Thoracic aorta (tissue), 2 donors: ENCODE data around the gene MLH3. TPM values are rescaled to one million over a fixed set of nuclear protein-coding genes. Genes with fewer than 3 reads are reported as not detected.

Experiments used
- ATAC-seq: fragments of 150-250 bp; one replicate; pipeline ENCODE4 v1.8.0; 2017; ENCODE audit warnings: low read depth; ENCODE audit not compliant: insufficient number of reproducible peaks, low FRiP score
- DNase-seq: peaks from one replicate; pipeline ENCODE4 v3.0.0-alpha.2; 2020; ENCODE audit warnings: low spot score
- H3K27ac ChIP-seq, 2 donors: fragments of 200-600 bp; sonication (generic); 1 replicate in 1 of 2; 2 replicates in 1 of 2; pipeline ENCODE4 v1.5.1; 2016; ENCODE audit warnings: mild to moderate bottlenecking in 2 of 2, moderate library complexity in 2 of 2
- H3K27me3 ChIP-seq: fragments of 200-600 bp; sonication (generic); replicated peaks from 2 replicates; pipeline ENCODE4 v1.6.0; 2016; ENCODE audit warnings: mild to moderate bottlenecking; ENCODE audit not compliant: insufficient read depth
- H3K36me3 ChIP-seq: fragments of 200-600 bp; sonication (generic); one replicate; pipeline ENCODE4 v1.5.1; 2016
- H3K4me1 ChIP-seq, 2 donors: fragments of 200-600 bp; sonication (generic); 1 replicate in 1 of 2; 2 replicates in 1 of 2; pipeline versions ENCODE4 v1.5.1 to v1.6.0; 2016; ENCODE audit warnings: low read depth in 2 of 2, mild to moderate bottlenecking in 1 of 2; ENCODE audit not compliant: control insufficient read depth in 1 of 2
- H3K4me3 ChIP-seq: fragments of 200-600 bp; sonication (generic); 2 replicates; pipeline ENCODE4 v1.5.1; 2016; ENCODE audit warnings: mild to moderate bottlenecking
- H3K9me3 ChIP-seq: fragments of 200-600 bp; sonication (generic); 2 replicates; pipeline ENCODE4 v1.5.1; 2016
- total RNA-seq, 2 donors: library from RNA; depleted of rRNA; stranded (reverse); fragments of >200 nt; gene quantifications; one replicate each; pipeline versions ENCODE4 v1.1.0 to v1.2.3, GENCODE V29; 2016
- TF ChIP-seq, protein P1 (sequence below): fragments of 200-600 bp; sonication (generic); IDR thresholded peaks from one replicate; pipeline ENCODE4 v1.5.1; 2019; ENCODE audit warnings: antibody characterized with exemption

Gene MLH3
- total RNA-seq, 2 donors from 2014 or later = 17.9 to 30.2 TPM

DNA sequence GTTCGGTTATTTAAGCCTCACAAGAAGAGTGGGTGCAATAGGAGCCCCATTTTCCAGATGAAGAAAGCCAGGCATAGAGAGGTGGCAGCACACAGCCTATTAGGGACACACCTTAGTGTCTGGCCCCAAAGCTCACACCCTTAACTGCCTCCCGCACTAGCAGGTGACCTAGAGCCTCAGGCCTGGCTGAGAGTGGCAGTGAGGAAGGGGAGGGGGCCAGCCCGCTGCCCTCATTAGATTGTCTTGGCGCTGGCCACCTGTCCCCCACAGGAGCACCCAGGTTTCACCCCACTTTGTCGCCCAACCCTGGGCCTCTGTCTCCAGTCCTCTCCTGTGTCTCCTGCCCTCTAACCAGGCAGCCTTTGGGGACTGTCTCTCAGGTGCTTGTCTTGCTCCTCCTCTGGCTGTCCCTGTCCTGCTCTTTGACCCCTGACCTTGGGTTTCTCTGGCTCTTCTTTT lies 77.3 kb downstream of the MLH3 start:
- Histone ChIP-seq H3K27ac (no peak overlapping the region), H3K9me3 (no peaks in the 10 kb centered on the region), H3K4me3 (no peak overlapping the region), H3K36me3 (no peaks in the 10 kb centered on the region), H3K4me1 (peaks cover 0 to 12% of the 10 kb centered on the region in 2 donors), H3K27me3 (no peaks in the 10 kb centered on the region)
- DNase-seq (no peak), ATAC-seq (no peak)
- TF ChIP-seq, protein P1, sequence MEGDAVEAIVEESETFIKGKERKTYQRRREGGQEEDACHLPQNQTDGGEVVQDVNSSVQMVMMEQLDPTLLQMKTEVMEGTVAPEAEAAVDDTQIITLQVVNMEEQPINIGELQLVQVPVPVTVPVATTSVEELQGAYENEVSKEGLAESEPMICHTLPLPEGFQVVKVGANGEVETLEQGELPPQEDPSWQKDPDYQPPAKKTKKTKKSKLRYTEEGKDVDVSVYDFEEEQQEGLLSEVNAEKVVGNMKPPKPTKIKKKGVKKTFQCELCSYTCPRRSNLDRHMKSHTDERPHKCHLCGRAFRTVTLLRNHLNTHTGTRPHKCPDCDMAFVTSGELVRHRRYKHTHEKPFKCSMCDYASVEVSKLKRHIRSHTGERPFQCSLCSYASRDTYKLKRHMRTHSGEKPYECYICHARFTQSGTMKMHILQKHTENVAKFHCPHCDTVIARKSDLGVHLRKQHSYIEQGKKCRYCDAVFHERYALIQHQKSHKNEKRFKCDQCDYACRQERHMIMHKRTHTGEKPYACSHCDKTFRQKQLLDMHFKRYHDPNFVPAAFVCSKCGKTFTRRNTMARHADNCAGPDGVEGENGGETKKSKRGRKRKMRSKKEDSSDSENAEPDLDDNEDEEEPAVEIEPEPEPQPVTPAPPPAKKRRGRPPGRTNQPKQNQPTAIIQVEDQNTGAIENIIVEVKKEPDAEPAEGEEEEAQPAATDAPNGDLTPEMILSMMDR = no peak

DNA sequence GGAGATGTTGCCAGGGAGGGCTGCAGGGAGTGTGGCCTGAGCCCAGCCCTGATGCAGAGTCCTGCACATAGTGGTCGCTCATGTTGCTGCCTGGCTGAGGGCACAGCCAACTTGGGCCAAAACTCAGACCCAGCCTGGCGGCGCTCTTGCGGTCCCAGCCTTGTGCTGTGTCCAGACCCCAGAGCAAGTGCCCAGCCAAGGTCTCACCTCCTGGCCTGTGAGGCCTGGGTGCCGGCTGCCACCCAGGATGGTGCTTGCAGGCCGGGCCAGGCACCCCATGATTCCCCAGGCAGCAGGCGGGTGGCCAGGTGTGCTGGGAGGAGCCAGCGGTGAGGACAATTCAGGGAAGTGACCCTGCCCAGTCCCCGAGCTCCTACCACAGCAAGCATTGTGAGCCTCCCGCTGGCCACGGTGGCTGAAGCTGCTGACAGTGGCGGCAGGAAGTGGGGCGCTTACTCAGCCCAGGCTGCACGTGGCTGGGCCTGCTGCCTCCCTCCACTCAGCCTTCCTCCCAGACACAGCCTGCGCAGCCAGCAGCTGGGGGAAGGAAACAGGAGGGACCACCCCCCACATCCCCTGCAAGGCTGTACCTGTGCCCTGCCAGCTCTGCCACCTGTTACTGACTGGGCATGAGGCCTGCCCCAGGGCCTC lies 78.1 kb downstream of the MLH3 start:
- TF ChIP-seq, protein P1 = no peak
- DNase-seq = no peak
- H3K9me3 ChIP-seq = no peaks in the 10 kb centered on the region
- no peak for ATAC-seq
- H3K27me3 ChIP-seq = no peaks in the 10 kb centered on the region
- H3K4me1 ChIP-seq = peaks cover 0 to 5% of the 10 kb centered on the region in 2 donors
- no peak overlapping the region for H3K4me3 ChIP-seq
- no peak overlapping the region for H3K27ac ChIP-seq
- H3K36me3 ChIP-seq = no peaks in the 10 kb centered on the region

DNA sequence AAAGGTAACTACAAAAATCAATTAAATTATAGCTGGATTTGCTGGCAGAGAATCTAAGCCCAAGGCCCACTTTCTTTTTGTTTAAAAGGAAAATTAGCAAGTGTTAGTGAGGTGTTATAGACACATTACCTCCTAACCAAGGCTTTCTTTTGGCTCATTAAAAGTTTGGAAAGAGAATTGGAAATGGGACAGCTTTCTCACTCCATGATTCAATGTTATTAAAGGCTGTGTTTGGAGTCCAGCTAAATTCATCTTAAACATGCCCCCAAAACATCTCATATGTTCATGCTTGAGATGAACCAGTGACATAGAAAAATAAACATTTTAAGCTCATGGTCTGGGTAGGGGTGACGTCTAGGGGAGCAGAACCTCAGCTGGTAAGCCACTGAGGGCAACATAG lies 82.5 kb downstream of the MLH3 start:
- ATAC-seq (no peak), DNase-seq (no peak)
- no peak overlapping the region for H3K4me3 ChIP-seq
- no peaks in the 10 kb centered on the region for H3K36me3 ChIP-seq
- no peak overlapping the region for H3K27ac ChIP-seq
- H3K4me1 ChIP-seq = no peaks in the 10 kb centered on the region
- H3K27me3 ChIP-seq = no peaks in the 10 kb centered on the region
- TF ChIP-seq, protein P1 = no peak
- no peaks in the 10 kb centered on the region for H3K9me3 ChIP-seq

DNA sequence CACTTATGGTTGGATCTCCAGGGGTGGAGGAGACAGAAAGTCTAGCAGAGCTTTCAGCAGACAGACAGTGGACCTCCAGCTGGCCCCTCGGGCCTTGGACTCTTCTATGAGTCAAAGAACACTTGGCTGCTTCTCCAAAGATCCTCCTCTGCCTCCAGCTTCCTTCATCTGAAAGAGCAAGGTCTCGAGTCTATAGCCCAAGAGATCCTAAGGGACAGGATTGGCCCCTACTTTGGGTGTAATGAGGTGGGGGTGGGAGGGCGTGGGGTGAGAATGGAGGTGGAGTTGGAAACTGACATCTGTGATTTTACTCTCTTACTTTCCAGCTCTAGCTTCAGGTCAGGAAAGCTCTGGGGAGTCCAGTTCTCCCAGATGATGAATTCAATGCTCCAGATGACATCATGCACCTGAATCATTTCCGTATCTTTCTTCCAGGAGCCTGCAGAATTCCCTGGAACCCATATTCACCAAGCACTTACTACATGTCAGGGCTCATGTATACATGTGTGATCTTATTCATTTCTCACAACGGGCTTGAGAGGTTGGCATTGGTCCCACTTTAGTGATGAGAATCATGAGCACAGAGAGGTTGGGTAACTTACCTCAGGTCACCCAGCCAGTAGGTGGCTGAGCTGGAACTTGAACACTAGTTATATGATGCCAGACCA lies 85.6 kb downstream of the MLH3 start:
- no peaks in the 10 kb centered on the region for H3K36me3 ChIP-seq
- ATAC-seq (no peak), DNase-seq (no peak)
- no peaks in the 10 kb centered on the region for H3K9me3 ChIP-seq
- H3K4me1 ChIP-seq = no peaks in the 10 kb centered on the region
- H3K27me3 ChIP-seq = no peaks in the 10 kb centered on the region
- H3K4me3 ChIP-seq = no peak overlapping the region
- H3K27ac ChIP-seq = no peak overlapping the region
- TF ChIP-seq, protein P1 = no peak

DNA sequence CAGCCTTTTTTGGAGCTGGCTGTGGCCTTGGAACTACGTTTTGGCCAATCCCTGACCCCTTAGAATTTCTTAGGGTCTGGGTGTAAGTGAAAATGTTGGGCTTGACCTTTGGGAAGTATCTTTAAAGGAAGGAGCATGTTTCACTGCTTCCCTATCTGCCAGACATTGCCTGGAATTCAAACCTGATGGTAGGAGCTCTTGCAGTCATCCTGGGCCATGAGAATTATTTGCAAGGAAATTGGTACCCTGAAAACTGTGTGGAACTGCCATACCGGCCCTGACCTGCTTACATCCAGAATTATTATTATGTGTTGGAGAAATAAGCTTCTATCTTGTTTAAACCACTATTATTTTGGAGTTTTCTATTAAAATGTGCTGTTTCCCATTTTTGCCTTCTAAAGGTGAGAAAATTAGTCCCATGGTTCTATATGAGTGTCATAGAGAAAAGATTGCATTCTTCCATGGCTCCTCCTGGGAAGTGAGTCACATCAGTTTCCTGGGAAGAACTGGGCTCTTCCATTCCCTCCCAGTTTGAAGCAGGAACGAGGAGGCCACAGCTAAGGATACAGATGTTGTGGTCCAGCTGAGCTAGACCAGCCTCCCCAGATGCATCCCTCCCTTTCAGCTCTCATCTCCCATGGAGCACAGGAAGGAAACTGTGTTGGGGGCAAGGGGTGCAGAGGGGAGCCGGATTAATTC lies 86.3 kb downstream of the MLH3 start:
- H3K27ac ChIP-seq = no peak overlapping the region
- DNase-seq (no peak), ATAC-seq (no peak)
- no peak overlapping the region for H3K4me3 ChIP-seq
- H3K9me3 ChIP-seq = no peaks in the 10 kb centered on the region
- no peaks in the 10 kb centered on the region for H3K4me1 ChIP-seq
- TF ChIP-seq, protein P1 = no peak
- no peaks in the 10 kb centered on the region for H3K36me3 ChIP-seq
- no peaks in the 10 kb centered on the region for H3K27me3 ChIP-seq
